ENCODE measurements around the gene ROM1.
A peak's percentile ranks its signal among the peaks of the same experiment; 100 is the strongest.
"Not testable (repeated sequence)": the region's sequence is repeated elsewhere in the genome, so short reads cannot be mapped to it uniquely, and the experiment has no call there.

The ROM1 gene

GRCh38 chr11:62607714-62608113, 5.3 kb upstream of the ROM1 start:
- DNase-seq = no peak

DNA sequence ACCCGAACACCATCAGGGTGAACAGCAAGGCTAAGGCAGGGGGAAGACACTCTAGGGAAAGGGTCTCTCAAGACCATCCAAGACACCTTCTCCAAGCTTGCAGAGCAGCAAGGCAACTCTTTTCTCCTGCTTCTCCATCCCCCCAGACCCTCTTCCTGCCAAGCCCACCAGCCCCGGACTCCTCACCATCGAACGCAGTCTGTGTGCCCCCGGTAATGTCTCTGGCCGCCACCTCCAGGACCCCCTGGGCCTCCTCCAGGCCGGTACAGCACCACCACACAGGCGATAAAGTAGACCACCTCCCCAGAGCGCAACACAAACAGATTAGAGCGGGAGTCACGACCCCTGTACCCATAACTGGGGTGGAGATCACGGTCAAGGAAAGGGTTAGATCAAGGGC, 4.3 kb upstream of the ROM1 start:
- no peak for DNase-seq

GRCh38 chr11:62610403-62610802, 2.7 kb upstream of the ROM1 start:
- no peak for DNase-seq

DNA sequence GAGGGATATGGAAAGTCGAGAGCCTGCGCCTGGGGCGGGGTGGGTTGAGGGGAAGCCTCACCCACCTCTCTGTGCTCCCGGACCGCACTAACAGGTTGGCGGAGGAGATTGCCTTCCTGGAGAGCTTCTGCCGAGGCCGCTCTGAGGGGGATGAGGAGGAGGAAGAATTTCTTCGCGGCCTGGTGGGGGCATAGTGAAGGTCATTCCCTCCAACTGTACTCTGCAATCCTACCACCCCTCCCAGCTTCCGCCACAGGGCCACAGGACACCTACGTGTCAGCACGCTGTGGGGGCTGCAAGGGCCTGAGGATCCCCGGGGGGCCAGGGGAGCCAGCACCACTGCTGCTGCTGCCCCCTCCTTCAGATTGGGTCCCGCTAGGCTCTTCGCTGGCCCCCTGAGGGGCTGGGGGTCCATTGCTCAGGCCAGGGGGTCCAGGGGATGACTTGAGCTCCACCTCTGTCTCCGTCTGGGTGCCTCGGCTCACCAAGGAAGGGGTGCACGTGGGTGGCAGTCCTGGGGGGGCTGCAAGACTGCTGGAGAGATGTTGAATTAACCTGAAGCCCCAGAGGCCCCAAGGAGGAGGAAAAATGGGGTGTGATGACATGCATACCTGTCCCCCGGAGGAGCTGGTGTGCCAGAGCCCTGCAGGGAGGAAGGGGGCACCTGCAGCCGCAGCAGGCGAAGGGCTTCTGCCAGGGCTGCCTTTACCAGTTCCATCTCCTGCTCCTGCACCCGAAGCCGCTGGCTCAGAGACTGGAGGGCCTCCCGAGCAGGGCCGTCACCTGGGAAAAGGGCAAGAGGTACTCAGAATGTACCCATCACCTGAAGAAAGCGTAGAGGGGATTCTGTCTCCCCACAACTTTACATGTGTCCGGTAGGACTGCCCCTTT, 2.0 kb upstream of the ROM1 start:
- no peak for DNase-seq

DNA sequence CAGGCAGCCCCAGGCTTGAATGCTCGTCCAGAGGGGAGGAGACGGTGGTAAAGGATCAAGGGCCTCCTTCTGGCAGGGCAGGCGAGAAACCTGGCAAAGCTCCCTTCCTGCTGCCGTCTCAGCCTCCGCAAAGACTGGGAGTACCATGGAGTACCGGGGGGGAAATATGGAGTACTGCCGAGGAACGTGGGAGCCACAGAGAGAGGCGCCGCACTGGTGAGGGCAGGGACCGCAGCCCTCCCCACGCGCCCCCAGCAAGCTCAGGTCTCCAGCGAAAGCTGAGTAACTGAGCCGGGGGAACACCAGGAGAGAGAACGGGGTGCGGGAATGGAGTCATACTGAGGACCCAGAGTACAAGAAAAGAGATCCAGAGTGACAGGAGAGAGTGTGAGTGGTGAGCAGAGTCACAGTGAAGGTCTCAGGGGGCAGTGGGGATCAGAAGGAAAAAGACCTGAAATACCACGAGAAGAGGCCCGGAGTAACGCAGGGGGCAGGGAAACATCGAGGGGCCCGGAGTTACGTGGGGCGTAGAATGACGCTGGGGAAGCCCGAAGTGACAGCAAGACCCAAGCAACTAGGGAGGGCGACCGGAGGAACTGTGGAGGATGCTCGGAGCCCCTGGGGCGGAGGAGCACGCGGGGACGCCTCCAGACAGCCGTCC, 1.2 kb upstream of the ROM1 start:
- peak in 19 of 51 donors; percentile 10 to 62 (median 32) for DNase-seq

DNA sequence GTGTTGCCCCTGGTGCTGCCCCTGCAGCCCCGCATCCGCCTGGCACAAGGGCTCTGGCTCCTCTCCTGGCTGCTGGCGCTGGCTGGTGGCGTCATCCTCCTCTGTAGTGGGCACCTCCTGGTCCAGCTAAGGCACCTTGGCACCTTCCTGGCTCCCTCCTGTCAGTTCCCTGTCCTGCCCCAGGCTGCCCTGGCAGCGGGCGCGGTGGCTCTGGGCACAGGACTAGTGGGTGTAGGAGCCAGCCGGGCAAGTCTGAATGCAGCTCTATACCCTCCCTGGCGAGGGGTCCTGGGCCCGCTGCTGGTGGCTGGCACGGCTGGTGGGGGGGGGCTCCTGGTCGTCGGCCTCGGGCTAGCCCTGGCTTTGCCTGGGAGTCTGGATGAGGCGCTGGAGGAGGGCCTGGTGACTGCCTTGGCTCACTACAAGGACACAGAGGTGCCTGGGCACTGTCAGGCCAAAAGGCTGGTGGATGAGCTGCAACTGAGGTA, 278 bp downstream of the ROM1 start:
- peak in 27 of 51 donors; percentile 36 to 84 (median 65) for DNase-seq

DNA sequence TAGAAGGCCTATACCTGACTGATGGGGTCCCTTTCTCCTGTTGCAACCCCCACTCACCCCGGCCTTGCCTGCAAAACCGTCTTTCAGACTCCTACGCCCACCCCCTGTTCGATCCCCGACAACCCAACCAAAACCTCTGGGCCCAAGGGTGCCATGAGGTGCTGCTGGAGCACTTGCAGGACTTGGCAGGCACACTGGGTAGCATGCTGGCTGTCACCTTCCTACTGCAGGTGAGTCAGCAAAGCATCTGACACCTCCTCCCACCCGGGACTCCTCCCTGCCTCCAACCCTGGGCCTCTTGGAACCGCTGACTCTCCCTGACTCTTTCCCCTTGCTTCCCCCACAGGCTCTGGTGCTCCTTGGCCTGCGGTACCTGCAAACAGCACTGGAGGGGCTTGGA, 1.2 kb downstream of the ROM1 start:
- peak in 3 of 51 donors; percentile 31 to 50 (median 37) for DNase-seq

GRCh38 chr11:62615521-62615920, 2.5 kb downstream of the ROM1 start:
- DNase-seq = no peak

DNA sequence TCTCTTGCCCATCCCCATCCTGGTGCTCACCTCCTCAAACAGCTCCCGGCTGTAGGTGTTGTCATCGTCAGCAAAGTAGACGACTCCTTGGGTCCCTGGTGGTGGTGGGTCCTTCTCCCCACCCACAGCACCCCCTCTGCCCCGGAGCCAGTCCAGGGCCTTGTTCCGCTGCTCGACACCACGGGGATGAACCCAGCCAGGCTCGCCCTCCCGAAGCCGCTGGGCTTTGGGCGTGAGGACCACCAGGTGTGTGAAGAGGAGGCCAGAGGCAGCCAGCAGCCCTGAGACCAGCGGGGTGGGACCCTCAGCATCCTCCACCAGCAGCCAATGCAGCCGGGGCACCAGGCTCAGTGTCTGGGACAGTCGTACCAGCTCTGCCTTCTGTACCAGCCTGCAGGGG, 3.9 kb downstream of the ROM1 start:
- not testable (repeated sequence) for DNase-seq

DNA sequence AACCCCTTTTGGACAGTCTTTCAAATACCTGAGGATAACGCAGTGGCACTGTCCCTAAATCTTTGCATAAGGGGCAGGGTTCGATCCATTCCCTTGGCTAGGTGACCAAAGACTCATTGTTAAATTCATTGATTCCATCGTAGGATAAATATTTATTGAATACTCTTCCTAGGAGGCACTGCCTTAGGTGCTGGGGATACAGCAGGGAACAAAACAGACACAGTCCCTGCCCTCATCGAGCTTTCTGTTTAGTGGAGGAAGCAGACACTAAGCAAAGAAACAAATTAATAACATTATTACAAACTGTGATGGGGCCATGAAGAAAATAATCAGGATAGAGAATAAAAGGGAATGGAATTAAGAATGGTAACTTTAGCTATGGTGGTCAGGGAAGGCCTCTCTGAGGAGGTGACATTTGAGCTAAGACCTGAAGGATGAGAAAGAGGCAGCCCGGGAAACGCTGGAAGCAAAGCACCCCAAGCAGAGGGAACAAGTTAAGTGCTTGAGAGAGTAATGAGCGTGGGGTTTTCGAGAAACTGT, 8.0 kb downstream of the ROM1 start:
- no peak for DNase-seq

DNA sequence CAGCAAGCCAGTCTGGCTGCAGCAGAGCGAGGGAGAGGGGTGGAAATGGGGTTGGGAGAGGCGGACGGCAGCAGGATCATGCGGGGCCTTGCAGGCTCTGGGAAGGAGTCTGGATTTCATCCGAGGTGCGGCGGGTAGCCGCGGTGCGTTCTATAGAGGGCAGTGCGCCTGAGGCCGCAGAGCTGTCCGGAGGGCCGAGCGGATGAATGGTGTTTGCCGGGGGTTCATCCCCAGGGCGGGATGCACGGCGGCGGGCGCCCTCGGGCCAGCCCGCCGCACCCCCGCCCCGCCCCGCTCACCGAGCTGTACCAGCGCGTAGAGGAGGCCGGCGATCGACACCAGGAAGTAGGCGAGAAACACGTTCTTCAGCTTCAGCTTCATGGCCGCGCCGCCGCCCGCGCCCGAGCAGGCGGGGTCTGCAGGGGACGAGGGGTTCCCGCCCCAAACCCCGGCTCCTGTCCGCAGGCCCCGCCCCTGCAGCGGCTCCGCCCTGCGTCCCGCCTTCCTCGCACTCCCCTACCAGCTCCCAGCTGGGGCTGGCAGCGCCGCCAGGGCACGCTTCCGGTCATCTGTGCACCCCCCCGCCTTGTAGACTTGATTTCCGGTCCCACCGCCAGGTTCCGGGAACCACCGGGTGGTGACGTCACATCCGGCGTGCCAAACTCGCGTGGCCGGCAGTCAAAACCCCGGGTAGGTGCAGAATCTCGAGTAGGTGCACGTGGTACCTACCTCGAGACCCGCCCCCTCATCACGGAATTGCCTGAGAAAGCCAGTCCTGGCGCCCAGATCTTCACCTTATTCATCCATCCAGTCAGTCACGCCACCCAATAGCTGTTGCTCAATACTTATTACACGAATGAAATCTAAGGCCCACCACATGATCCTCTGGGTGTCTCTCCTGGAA, 8.8 kb downstream of the ROM1 start, which contains the start of gene B3GAT3:
Gene B3GAT3 (minus strand): TSS at position 420 of the 904 bp plus-strand sequence. CDS start 39 bp downstream, at position 381.
- DNase-seq = peak; percentile 84 to 99 (median 97)

GRCh38 chr11:62622476-62623089, 9.5 kb downstream of the ROM1 start:
- DNase-seq = no peak

DNA sequence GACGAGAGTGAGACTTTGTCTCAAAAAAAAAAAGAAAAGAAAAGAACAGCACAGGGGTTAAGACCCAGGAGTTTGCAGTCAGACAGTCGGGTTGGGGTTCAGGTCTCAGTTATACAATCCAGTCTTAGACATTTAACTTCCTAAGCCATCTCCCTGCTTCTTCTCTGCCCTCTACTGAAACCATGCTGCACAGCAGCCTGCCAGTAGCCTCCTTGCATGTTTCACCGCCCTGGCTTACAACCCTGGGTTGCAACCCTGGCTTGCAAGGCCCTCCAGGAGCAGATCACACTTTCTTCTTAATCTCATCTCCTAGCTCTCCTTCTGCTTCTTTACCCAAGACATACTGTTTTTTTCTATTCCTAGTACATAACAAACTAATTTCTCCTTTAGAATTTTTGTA, 14.7 kb downstream of the ROM1 start:
- DNase-seq = no peak

DNA sequence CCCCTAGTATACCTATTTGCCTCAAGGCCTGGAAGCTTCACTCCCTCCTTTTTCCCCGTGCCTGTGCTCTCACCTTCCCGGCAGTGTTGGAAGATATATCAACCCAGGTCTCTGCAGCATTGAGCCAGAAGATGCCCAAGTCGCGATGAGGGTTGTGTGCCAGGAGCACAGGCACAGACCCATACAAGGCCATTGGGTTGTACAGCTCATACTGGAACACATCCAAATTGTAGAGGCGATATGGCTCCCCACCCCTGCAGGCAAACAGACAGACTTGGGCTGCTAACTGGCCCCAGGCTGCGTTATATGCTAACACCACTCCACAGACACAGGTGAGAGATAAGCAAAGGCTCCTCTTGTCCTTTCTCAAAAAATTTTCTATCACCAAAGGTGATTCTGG, 19.4 kb downstream of the ROM1 start:
- DNase-seq = no peak

DNA sequence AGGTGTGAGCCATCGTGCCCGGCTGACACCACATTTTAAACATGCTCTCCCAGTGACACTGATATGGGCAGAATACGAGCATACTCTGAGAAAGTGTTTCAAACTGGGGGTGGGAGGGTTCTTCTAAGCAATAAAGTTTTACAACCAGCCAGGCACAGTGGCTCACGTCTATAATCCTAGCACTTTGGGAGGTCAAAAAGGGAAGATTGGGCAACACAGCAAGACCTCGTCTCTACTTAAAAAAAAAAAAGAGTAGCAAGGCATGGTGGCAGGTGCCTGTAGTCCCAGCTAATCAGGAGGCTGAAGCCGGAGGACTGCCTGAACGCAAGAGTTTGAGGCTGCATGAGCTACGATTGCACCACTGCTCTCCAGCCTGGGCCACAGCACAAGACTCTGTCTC, 31.2 kb downstream of the ROM1 start:
- DNase-seq = no peak

GRCh38 chr11:62645671-62645945, 32.6 kb downstream of the ROM1 start:
- no peak for DNase-seq

DNA sequence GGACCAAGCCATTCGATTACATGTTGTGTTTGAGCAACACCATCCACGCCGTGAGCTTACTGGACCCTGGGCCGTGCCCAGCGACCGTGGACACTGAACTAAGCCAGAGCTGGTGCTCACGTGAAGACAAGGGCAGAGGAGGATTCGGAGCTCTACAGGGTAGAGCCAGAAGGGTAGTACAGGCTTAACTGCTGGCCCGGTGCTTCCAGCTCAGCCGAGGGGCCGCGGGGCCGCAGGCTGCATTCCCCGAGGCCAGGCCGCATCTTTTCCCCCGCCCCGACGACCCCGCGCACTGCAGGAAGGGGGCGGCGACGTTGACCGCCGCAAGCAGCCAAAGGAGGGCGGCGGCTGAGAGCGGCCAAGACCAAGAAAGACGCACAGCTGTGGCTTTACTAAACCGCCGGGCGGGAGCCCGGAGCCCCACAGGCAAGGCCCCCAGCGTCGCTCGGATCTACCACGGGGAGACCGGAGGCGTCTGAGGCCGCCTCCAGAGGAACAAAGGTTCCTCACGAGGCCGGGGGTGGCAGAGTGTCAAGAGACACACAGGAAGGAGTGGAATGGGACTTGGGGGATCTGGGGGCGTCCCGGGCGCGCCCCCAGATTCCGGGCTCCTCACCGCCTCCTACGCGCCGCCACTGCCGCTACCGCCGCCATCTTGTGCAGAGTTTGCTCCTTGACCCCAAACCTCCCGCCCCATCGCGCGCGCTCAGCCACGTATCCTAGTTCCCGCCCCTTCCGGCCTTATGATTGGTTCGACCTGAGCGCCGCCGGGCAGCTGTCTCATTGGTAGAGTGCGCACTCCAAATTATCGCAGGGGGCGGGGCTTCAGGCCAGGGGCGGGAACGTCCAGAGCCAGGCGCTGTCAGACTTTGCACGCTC, 33.1 kb downstream of the ROM1 start, which contains the start of gene GANAB:
Gene GANAB (minus strand): TSS at position 668 of the 879 bp plus-strand sequence. CDS start 14 bp downstream, at position 654.
- peak; percentile 76 to 99 (median 97) for DNase-seq

- DNase-seq = no peak
Observed at GRCh38 chr11:62646825-62647608, 34.0 kb downstream of the ROM1 start.

DNA sequence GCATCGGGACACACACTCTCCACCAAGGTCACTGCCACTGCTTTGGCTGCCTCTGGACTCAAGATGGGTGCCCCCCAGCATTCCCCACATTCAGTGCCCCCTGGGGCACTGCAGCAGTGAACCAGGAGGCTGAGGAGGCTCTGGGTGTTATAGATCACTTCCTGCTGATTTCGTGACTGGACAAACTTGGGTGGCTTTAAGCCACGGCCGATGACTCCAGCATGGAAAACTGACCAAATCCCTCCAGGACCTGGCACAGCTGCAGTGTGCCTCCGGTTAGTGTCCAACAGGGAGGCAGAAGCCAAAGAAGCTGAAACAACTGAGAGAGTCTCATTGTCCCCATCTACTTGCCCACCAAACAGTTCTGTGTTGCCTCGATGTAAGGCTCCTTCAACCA, 34.5 kb downstream of the ROM1 start:
- no peak for DNase-seq

Data from hypothalamus (tissue), 51 donors.